Activated CD8-positive, alpha-beta T cell treated with anti-CD3 and anti-CD28 coated beads for 36 hours (primary cell): Measurements from ENCODE around the gene GNG7. TPM values are rescaled to one million over a fixed set of nuclear protein-coding genes. Genes with fewer than 3 reads are reported as not detected.

ENCODE experiments used
- ATAC-seq: fragments of 200-7000 bp; cut with Tn5 transposase; one replicate; pipeline ENCODE4 v1.10.0; 2021; ENCODE audit warnings: mild to moderate bottlenecking, moderate library complexity
- CTCF ChIA-PET: fragments of 350-600 bp; sonication (Branson Sonifier 250); formaldehyde crosslinking; loops from one replicate; lab custom pipeline; 2021; ENCODE audit warnings: antibody characterized with exemption; lab: Charles Lee
- POLR2A ChIA-PET: fragments of 350-600 bp; sonication (Branson Sonifier 250); formaldehyde crosslinking; loops from one replicate; lab custom pipeline; 2021; ENCODE audit warnings: antibody characterized with exemption; lab: Charles Lee
- DNase-seq: peaks from one replicate; pipeline ENCODE4 v3.0.0-alpha.2; 2020
- H3K27ac Mint-ChIP-seq: one replicate; pipeline ENCODE4 v1.8.0; 2021; ENCODE audit warnings: mild to moderate bottlenecking, mixed read lengths
- H3K27me3 Mint-ChIP-seq: one replicate; pipeline ENCODE4 v1.8.0; 2021; ENCODE audit warnings: mixed read lengths
- H3K36me3 Mint-ChIP-seq: one replicate; pipeline ENCODE4 v1.8.0; 2021; ENCODE audit warnings: low read depth, mixed read lengths
- H3K4me1 Mint-ChIP-seq: one replicate; pipeline ENCODE4 v1.8.0; 2021; ENCODE audit warnings: low read depth, mixed read lengths
- H3K4me3 Mint-ChIP-seq: one replicate; pipeline ENCODE4 v1.8.0; 2021; ENCODE audit warnings: mild to moderate bottlenecking, moderate library complexity, mixed read lengths
- H3K9me3 Mint-ChIP-seq: one replicate; pipeline ENCODE4 v1.8.0; 2021; ENCODE audit warnings: mixed read lengths
- CTCF ChIP-seq: fragments of 200-600 bp; IDR thresholded peaks from one replicate; pipeline ENCODE4 v1.8.0; 2022; ENCODE audit warnings: antibody characterized with exemption, mild to moderate bottlenecking
- intact Hi-C: fragments of 100-400 bp; cut with micrococcal nuclease; formaldehyde crosslinking; loops from one replicate; pipeline ENCODE4 v1.10.0; 2022
- total RNA-seq, 2 experiments: library from RNA; stranded (reverse); gene quantifications; one replicate each; pipeline ENCODE4 v1.2.3, GENCODE V29; 2021

The GNG7 gene
- total RNA-seq, 2 experiments from 2014 or later = 0.27 to 0.32 TPM

GRCh38 chr19:2604747-2605329 is 97.7 kb downstream of the GNG7 start:
- ChIA-PET POLR2A (no interaction called here), CTCF (no interaction called here)
- Mint-ChIP-seq H3K36me3 (peaks cover 2% of the 10 kb centered on the region), H3K27me3 (peaks cover 8% of the 10 kb centered on the region), H3K4me1 (peaks cover 30% of the 10 kb centered on the region), H3K27ac (no peak overlapping the region), H3K4me3 (no peak overlapping the region), H3K9me3 (no peaks in the 10 kb centered on the region)
- TF ChIP-seq CTCF = no peak
- intact Hi-C loops = no loop called here
- DNase-seq = no peak
- no peak for ATAC-seq

- Mint-ChIP-seq H3K36me3 (peaks cover 2% of the 10 kb centered on the region), H3K27me3 (peaks cover 8% of the 10 kb centered on the region), H3K27ac (no peak overlapping the region), H3K4me3 (no peak overlapping the region), H3K9me3 (no peaks in the 10 kb centered on the region), H3K4me1 (peaks cover 25% of the 10 kb centered on the region)
- intact Hi-C loops = no loop called here
- DNase-seq (no peak), ATAC-seq (no peak)
- no peak for TF ChIP-seq CTCF
- POLR2A ChIA-PET = interaction anchor here (5.7 kb wide), 1 partner anchor 126 kb away, joined by 44 read pairs; the partner anchor contains the start of gene GADD45B
- CTCF ChIA-PET = interaction anchor here (0.6 to 1.3 kb wide), 2 partner anchors 10 to 99 kb away, joined by 3 to 5 read pairs; no protein-coding TSS in a partner anchor
These were observed 99.2 kb downstream of the GNG7 start for GRCh38 chr19:2603334-2603733.

GRCh38 chr19:2602391-2603181 is 99.9 kb downstream of the GNG7 start:
- no peak for ATAC-seq
- no peak for TF ChIP-seq CTCF
- peaks cover 17% of the 10 kb centered on the region for H3K4me1 Mint-ChIP-seq
- no peaks in the 10 kb centered on the region for H3K9me3 Mint-ChIP-seq
- ChIA-PET POLR2A (interaction anchor here (5.7 kb wide), 1 partner anchor 126 kb away, joined by 44 read pairs; the partner anchor contains the start of gene GADD45B), CTCF (interaction anchor here (0.6 to 4.3 kb wide), 4 partner anchors 8 to 99 kb away, joined by 3 to 40 read pairs (median 6); no protein-coding TSS in a partner anchor)
- no peak overlapping the region for H3K27ac Mint-ChIP-seq
- peaks cover 8% of the 10 kb centered on the region for H3K27me3 Mint-ChIP-seq
- no peak for DNase-seq
- intact Hi-C loops = no loop called here
- H3K4me3 Mint-ChIP-seq = no peak overlapping the region
- peaks cover 2% of the 10 kb centered on the region for H3K36me3 Mint-ChIP-seq

- TF ChIP-seq CTCF = no peak
- ATAC-seq = no peak
- H3K27ac Mint-ChIP-seq = no peak overlapping the region
These were observed 101.3 kb downstream of the GNG7 start for GRCh38 chr19:2600914-2601870.

More at GRCh38 chr19:2600914-2601870, 101.3 kb downstream of the GNG7 start:
- H3K9me3 Mint-ChIP-seq = no peaks in the 10 kb centered on the region
- H3K4me3 Mint-ChIP-seq = no peak overlapping the region
- H3K4me1 Mint-ChIP-seq = peaks cover 15% of the 10 kb centered on the region
- intact Hi-C loops = no loop called here
- CTCF ChIA-PET = interaction anchor here (0.9 to 4.3 kb wide), 7 partner anchors 9 to 47 kb away, joined by 3 to 40 read pairs (median 5); no protein-coding TSS in a partner anchor
- no peak for DNase-seq
- peaks cover 8% of the 10 kb centered on the region for H3K27me3 Mint-ChIP-seq
- POLR2A ChIA-PET = interaction anchor here (0.7 to 5.7 kb wide), 4 partner anchors 10 to 191 kb away, joined by 3 to 44 read pairs (median 7); partner anchors contain the start of gene GADD45B
- H3K36me3 Mint-ChIP-seq = peaks cover 2% of the 10 kb centered on the region
